Esophagus squamous epithelium (tissue), 4 donors: Measurements from ENCODE around the gene POR.

Experiments
- POLR2A ChIP-seq, 4 donors: fragments of 450-650 bp; IDR thresholded peaks; one replicate each; pipeline ENCODE4 v1.6.1; 2017; ENCODE audit warnings: antibody characterized with exemption in 4 of 4, mild to moderate bottlenecking in 4 of 4, moderate library complexity in 3 of 4
- TF ChIP-seq, protein P1 (sequence below), 6 experiments: fragments of 450-650 bp in 4 of 6; fragments of 200-600 bp in 2 of 6; sonication (generic) in 2 of 6; IDR thresholded peaks; one replicate each; pipeline ENCODE4 v1.5.1; 2016 to 2019; ENCODE audit warnings: antibody characterized with exemption in 6 of 6, mild to moderate bottlenecking in 4 of 6, moderate library complexity in 4 of 6

DNA sequence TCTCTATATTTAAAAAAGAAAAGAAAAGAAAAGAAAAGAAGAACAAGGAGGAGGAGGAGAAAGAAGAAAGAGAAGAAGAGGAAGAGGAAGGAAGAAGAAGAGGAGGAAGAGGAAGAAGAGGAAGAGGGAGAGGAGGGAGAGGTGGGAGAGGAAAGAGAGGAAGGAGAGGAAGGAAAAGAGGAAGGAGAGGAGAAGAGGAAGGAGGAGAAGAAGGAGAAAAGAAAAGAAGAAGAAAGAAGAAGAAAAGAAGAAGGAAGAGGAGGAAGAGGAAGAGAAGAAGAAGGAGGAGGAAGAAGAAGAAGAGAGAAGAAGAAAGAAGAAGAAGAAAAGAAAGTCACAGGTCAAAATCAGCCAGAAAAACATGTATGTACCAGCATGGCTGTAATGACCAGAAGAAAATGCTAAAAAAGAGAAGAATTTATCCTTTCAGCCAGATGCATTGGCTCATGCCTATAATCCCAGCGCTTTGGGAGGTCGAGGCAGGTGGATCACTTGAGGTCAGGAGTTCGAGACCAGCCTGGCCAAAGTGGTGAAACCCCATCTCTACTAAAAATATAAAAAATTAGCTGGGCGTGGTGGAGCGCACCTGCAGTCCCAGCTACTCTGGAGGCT lies 5.3 kb upstream of the POR start:
- TF ChIP-seq, protein P1, sequence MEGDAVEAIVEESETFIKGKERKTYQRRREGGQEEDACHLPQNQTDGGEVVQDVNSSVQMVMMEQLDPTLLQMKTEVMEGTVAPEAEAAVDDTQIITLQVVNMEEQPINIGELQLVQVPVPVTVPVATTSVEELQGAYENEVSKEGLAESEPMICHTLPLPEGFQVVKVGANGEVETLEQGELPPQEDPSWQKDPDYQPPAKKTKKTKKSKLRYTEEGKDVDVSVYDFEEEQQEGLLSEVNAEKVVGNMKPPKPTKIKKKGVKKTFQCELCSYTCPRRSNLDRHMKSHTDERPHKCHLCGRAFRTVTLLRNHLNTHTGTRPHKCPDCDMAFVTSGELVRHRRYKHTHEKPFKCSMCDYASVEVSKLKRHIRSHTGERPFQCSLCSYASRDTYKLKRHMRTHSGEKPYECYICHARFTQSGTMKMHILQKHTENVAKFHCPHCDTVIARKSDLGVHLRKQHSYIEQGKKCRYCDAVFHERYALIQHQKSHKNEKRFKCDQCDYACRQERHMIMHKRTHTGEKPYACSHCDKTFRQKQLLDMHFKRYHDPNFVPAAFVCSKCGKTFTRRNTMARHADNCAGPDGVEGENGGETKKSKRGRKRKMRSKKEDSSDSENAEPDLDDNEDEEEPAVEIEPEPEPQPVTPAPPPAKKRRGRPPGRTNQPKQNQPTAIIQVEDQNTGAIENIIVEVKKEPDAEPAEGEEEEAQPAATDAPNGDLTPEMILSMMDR (IDR thresholded peaks at IDR 0.05), result no peak
- no peak for TF ChIP-seq POLR2A (IDR thresholded peaks at IDR 0.05)
